NCI-H69 (cell line): Measurements from ENCODE around the gene PATE4.

ENCODE experiments used
- DNase-seq: peaks from one replicate; lab custom pipeline; 2025; lab: John Stamatoyannopoulos, UW

PATE4 gene

GRCh38 chr11:125887373-125888324 is 54.5 kb downstream of the PATE4 start, which contains the start of gene HYLS1:
Gene HYLS1 (plus strand): TSS chr11:125887668. CDS start chr11:125899369, 11,701 bp downstream.
- DNase-seq: peak; percentile 97
